Left ventricle myocardium inferior (tissue), 1 donor: Measurements from ENCODE around the gene TLR5. TPM values are rescaled to one million over a fixed set of nuclear protein-coding genes. Genes with fewer than 3 reads are reported as not detected.
A peak's percentile ranks its signal among the peaks of the same experiment; 100 is the strongest.

Experiments
- DNase-seq: peaks from one replicate; pipeline ENCODE4 v3.0.0-alpha.2; 2020
- H3K27ac ChIP-seq: fragments of 200-600 bp; replicated peaks from 2 replicates; pipeline ENCODE4 v1.8.0; 2021
- H3K27me3 ChIP-seq: fragments of 200-600 bp; 2 replicates; pipeline ENCODE4 v1.8.0; 2021; ENCODE audit warnings: low read depth
- H3K36me3 ChIP-seq: fragments of 200-600 bp; 2 replicates; pipeline ENCODE4 v1.8.0; 2021
- H3K4me1 ChIP-seq: fragments of 200-600 bp; 2 replicates; pipeline ENCODE4 v1.8.0; 2021
- H3K4me3 ChIP-seq: fragments of 200-600 bp; 2 replicates; pipeline ENCODE4 v1.8.0; 2021; ENCODE audit warnings: mild to moderate bottlenecking, moderate library complexity
- H3K9me3 ChIP-seq: fragments of 200-600 bp; replicated peaks from 2 replicates; pipeline ENCODE4 v1.8.0; 2021
- intact Hi-C: fragments of 100-400 bp; cut with micrococcal nuclease; formaldehyde crosslinking; loops from one replicate; pipeline ENCODE4 v1.11.0; 2022
- total RNA-seq: library from RNA; stranded (reverse); fragmentation: NEBNext Ultra II Directional; extraction: Animal tissue kit (Norgen Biotek cat#: 25700); gene quantifications from one replicate; pipeline ENCODE4 v1.2.1, GENCODE V29; 2021
- TF ChIP-seq, protein P1 (sequence below): fragments of 200-600 bp; IDR thresholded peaks from 2 replicates; pipeline ENCODE4 v1.8.0; 2021; ENCODE audit warnings: antibody characterized with exemption, mild to moderate bottlenecking, borderline replicate concordance
- donor health status: DM: no; HTN: yes; CAD: no; lungs with severe emphysema.

Gene TLR5
- total RNA-seq, 1 donor from 2014 or later: 2.3 TPM

DNA sequence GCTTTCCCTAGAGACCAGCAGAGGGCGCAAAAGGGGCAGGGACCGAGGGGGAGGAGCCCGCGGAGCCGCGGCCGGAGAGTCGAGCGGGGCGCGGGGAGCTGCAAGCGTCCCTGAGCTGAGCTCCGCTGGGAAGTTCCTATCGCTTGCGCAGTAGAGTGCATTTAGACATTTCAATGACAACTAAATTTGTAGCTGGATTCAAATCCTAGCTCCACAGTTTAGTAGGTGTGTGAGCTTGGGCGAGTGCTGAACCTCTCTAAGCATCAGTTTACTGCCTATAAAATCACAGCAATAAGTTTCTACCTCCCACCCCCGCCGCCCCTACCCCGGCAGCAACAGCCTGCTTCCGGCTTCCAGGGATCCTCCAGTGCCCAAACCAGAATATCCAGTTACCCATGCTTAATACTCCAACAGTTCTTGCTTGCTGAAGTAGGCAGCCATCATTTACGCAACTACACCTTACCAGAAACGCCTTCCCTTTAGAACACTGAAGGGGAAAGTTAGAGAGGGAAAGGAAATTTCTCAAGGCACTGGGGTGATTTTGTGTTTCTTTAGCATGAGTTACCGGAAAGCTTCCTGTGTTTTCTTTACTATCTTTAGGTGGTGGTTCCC is 9.1 kb downstream of the TLR5 start:
- intact Hi-C loops: loop anchor here (5.0 kb wide), 1 partner anchor 113 kb away; no protein-coding TSS in a partner anchor
- Histone ChIP-seq H3K4me3 (peak overlapping the region; percentile 59), H3K27me3 (peaks cover 22% of the 10 kb centered on the region), H3K4me1 (peaks cover 46% of the 10 kb centered on the region), H3K27ac (peak overlapping the region; percentile 66), H3K36me3 (no peaks in the 10 kb centered on the region), H3K9me3 (no peaks in the 10 kb centered on the region)
- peak; percentile 84 for DNase-seq
- TF ChIP-seq, protein P1, sequence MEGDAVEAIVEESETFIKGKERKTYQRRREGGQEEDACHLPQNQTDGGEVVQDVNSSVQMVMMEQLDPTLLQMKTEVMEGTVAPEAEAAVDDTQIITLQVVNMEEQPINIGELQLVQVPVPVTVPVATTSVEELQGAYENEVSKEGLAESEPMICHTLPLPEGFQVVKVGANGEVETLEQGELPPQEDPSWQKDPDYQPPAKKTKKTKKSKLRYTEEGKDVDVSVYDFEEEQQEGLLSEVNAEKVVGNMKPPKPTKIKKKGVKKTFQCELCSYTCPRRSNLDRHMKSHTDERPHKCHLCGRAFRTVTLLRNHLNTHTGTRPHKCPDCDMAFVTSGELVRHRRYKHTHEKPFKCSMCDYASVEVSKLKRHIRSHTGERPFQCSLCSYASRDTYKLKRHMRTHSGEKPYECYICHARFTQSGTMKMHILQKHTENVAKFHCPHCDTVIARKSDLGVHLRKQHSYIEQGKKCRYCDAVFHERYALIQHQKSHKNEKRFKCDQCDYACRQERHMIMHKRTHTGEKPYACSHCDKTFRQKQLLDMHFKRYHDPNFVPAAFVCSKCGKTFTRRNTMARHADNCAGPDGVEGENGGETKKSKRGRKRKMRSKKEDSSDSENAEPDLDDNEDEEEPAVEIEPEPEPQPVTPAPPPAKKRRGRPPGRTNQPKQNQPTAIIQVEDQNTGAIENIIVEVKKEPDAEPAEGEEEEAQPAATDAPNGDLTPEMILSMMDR: peak; percentile 99

- TF ChIP-seq, protein P1: no peak
- peaks cover 47% of the 10 kb centered on the region for H3K4me1 ChIP-seq
Observed at GRCh38 chr1:223133306-223133823, 9.7 kb downstream of the TLR5 start.

GRCh38 chr1:223129229-223129901 is 13.7 kb downstream of the TLR5 start:
- TF ChIP-seq, protein P1: peak; percentile 92
- no peaks in the 10 kb centered on the region for H3K9me3 ChIP-seq
- no peaks in the 10 kb centered on the region for H3K36me3 ChIP-seq
- no peak overlapping the region for H3K27ac ChIP-seq
- intact Hi-C loops: no loop called here
- H3K4me1 ChIP-seq: peaks cover 21% of the 10 kb centered on the region
- peaks cover 5% of the 10 kb centered on the region for H3K27me3 ChIP-seq
- H3K4me3 ChIP-seq: peak overlapping the region; percentile 36
- DNase-seq: peak; percentile 80

More at GRCh38 chr1:223133306-223133823, 9.7 kb downstream of the TLR5 start:
- Histone ChIP-seq H3K4me3 (peak overlapping the region; percentile 59), H3K27me3 (peaks cover 22% of the 10 kb centered on the region), H3K27ac (no peak overlapping the region), H3K36me3 (no peaks in the 10 kb centered on the region), H3K9me3 (no peaks in the 10 kb centered on the region)
- intact Hi-C loops: loop anchor here (5.0 kb wide), 1 partner anchor 114 kb away; no protein-coding TSS in a partner anchor
- DNase-seq: no peak

GRCh38 chr1:223126741-223127140 is 16.3 kb downstream of the TLR5 start:
- H3K27ac ChIP-seq: no peak overlapping the region
- H3K4me1 ChIP-seq: peaks cover 10% of the 10 kb centered on the region
- TF ChIP-seq, protein P1: no peak
- intact Hi-C loops: no loop called here
- no peak for DNase-seq
- H3K4me3 ChIP-seq: no peak overlapping the region
- no peaks in the 10 kb centered on the region for H3K27me3 ChIP-seq
- no peaks in the 10 kb centered on the region for H3K36me3 ChIP-seq
- H3K9me3 ChIP-seq: no peaks in the 10 kb centered on the region

DNA sequence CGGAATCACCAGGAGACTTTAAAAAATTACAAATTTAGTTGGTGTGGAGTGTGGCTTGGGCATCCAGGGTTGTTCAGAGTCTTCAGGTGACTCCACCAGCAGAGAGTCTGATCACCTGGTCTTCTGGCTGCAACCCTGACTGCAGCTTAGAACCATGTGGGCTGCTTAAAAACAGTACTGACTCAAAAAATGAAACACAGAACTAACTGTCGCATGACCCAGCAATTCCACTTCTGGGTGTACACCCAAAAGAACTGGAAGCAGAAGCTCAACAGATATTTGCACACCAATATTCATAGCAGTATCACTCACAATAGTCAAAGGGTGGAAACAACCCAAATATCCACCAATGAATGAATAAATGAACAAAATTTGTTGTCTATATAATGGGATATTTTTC is 17.3 kb downstream of the TLR5 start:
- H3K4me3 ChIP-seq: no peak overlapping the region
- intact Hi-C loops: no loop called here
- H3K27ac ChIP-seq: no peak overlapping the region
- DNase-seq: no peak
- no peaks in the 10 kb centered on the region for H3K36me3 ChIP-seq
- H3K4me1 ChIP-seq: peaks cover 10% of the 10 kb centered on the region
- H3K27me3 ChIP-seq: no peaks in the 10 kb centered on the region
- TF ChIP-seq, protein P1: no peak
- no peaks in the 10 kb centered on the region for H3K9me3 ChIP-seq
